ENCODE data around the gene SFXN2.
"Not testable (repeated sequence)": the region's sequence is repeated elsewhere in the genome, so short reads cannot be mapped to it uniquely, and the experiment has no call there.

Gene SFXN2

DNA sequence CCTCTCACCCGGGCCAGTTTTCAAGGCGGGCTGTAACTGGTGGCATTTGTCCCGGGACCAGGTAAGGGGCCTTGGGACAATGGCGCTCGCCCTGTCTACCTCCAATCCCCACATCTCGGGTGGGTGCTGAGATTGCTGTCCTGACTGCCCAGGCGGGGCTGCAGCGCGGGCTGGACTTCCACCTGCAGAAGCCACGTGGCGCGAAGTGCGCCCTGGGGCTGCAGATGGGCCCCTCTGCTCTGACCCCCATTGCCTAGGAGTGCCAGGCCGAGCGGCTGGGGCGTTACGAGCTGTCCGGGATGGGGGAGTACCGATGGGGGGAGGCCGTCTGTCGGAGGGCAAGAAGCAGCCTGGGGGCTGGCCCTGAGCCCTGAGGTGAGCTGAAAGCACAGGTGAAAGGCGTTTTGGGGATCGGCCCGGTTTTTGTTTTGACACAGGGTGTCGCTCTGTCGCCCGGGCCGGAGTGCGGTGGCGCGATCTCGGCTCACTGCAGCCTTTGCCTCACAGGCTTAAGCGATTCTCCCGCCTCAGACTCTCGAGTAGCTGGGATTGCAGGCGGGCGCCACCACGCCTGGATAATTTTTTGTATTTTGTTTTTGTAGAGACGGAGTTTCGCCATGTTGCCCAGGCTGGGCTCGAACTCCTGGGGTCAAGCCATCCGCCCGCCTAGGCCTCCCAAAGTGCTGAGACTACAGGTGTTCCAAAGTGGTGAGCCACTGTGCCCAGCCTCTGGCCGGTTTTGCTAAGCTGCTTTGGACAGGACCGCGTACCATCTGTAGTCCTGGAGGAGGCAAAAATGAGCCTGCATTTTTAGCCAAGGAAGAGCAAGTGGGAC, at the start of gene SFXN2:
SFXN2 (plus strand) TSS at position 16 of the 835 bp plus-strand sequence. CDS start 12,001 bp downstream, outside the sequence.
- Histone ChIP-seq H3K27ac (ENCODE audit: low read length) (peak within 1 kb of the TSS; percentile 93), H2AFZ (ENCODE audit: low read length) (peak within 1 kb of the TSS; percentile 96)
- DNase-seq, result peak; percentile 77

DNA sequence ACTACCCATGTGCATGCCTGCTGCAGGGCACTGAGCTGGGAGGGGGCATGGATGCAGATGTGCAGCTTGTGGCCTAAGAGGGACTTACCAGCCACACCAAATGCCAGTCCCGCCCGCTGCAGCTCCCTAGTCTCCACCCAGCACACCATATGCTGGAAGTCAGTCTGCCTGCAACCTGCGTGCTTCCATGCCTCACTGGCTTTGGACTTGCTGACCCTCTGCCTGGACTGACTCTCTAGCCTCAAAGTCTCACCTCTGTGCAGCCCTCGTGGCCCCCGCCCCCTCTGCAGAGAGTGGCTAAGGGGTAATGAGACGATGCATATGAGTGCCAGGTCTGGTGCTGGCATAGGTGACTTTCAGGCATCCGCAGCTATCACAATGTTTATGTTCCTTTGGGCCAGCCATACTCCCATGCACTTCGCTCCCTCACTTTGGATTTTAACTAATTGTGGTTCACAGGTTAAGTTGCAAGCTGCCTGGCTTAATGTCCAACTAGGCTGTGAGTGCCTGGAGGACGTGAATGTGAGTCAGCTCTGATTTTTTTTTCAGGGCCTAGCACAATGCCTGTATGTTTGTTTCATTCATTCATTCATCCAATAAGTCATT, 48.4 kb upstream of the SFXN2 start:
- H2AFZ ChIP-seq (ENCODE audit: low read length), result no peak overlapping the region
- no peak overlapping the region for H3K9ac ChIP-seq (ENCODE audit: low read length)
- H3K36me3 ChIP-seq (replicated peaks; ENCODE audit: insufficient read depth, low read length), result no peaks in the 10 kb centered on the region
- peaks cover 7% of the 10 kb centered on the region for H3K4me1 ChIP-seq (ENCODE audit: low read length)
- 0 out of 2 replicates have a peak, but pooled peaks cover 3% of the 10 kb centered on the region for H3F3A ChIP-seq (ENCODE audit: insufficient read depth, low read length)
- no peak for DNase-seq
- H3K27me3 ChIP-seq (replicated peaks; ENCODE audit: insufficient read depth, low read length), result no peaks in the 10 kb centered on the region
- H3K4me2 ChIP-seq (ENCODE audit: low read depth, low read length), result no peak overlapping the region
- no peak overlapping the region for H3K27ac ChIP-seq (ENCODE audit: low read length)
- H3K4me3 ChIP-seq (ENCODE audit: low read length), result no peak overlapping the region
- no peaks in the 10 kb centered on the region for H3K9me3 ChIP-seq (replicated peaks; ENCODE audit: insufficient read depth, low read length)
- H3K9me2 ChIP-seq (replicated peaks; ENCODE audit: insufficient read depth, low read length), result no peaks in the 10 kb centered on the region
- H4K20me1 ChIP-seq (ENCODE audit: insufficient read depth, low read length), result no peaks in the 10 kb centered on the region
- H3K79me2 ChIP-seq (ENCODE audit: low read length), result no peaks in the 10 kb centered on the region
- TF ChIP-seq CTCF (IDR thresholded peaks at IDR 0.05; ENCODE audit: low read length) (no peak), EZH2 (optimal IDR thresholded peaks at IDR 0.05; ENCODE audit: low read depth, low read length) (no peak), EZH2phosphoT487 (IDR thresholded peaks at IDR 0.05; ENCODE audit: low read length) (no peak)

More for the DNA sequence above, at the start of gene SFXN2:
- H4K20me1 ChIP-seq (ENCODE audit: insufficient read depth, low read length), result no peaks in the 10 kb centered on the region; the same call in 1 of the 2 replicates
- no peaks in the 10 kb centered on the region for H3K27me3 ChIP-seq (replicated peaks; ENCODE audit: insufficient read depth, low read length)
- H3K9me2 ChIP-seq (replicated peaks; ENCODE audit: insufficient read depth, low read length), result no peaks in the 10 kb centered on the region
- H3K4me3 ChIP-seq (ENCODE audit: low read length), result peak within 1 kb of the TSS; percentile 100
- H3K79me2 ChIP-seq (ENCODE audit: low read length), result peaks cover 94% of the 10 kb centered on the region
- H3K9me3 ChIP-seq (replicated peaks; ENCODE audit: insufficient read depth, low read length), result no peaks in the 10 kb centered on the region
- peak within 1 kb of the TSS; percentile 100 for H3K9ac ChIP-seq (ENCODE audit: low read length)
- peak within 1 kb of the TSS; percentile 99 for H3K4me2 ChIP-seq (ENCODE audit: low read depth, low read length)
- H3K4me1 ChIP-seq (ENCODE audit: low read length), result peaks cover 11% of the 10 kb centered on the region
- peaks cover 25% of the 10 kb centered on the region for H3F3A ChIP-seq (ENCODE audit: insufficient read depth, low read length)
- no peaks in the 10 kb centered on the region for H3K36me3 ChIP-seq (replicated peaks; ENCODE audit: insufficient read depth, low read length)
- TF ChIP-seq EZH2phosphoT487 (IDR thresholded peaks at IDR 0.05; ENCODE audit: low read length) (no peak), CTCF (IDR thresholded peaks at IDR 0.05; ENCODE audit: low read length) (peak; percentile 39)

- not testable (repeated sequence) for H4K20me1 ChIP-seq (ENCODE audit: insufficient read depth, low read length); H3K36me3 ChIP-seq (replicated peaks; ENCODE audit: insufficient read depth, low read length); H2AFZ ChIP-seq (ENCODE audit: low read length); H3K4me3 ChIP-seq (ENCODE audit: low read length); H3K9me3 ChIP-seq (replicated peaks; ENCODE audit: insufficient read depth, low read length); H3K9ac ChIP-seq (ENCODE audit: low read length); H3K4me2 ChIP-seq (ENCODE audit: low read depth, low read length); H3K27ac ChIP-seq (ENCODE audit: low read length); H3K27me3 ChIP-seq (replicated peaks; ENCODE audit: insufficient read depth, low read length); H3K4me1 ChIP-seq (ENCODE audit: low read length); H3F3A ChIP-seq (ENCODE audit: insufficient read depth, low read length); H3K79me2 ChIP-seq (ENCODE audit: low read length); DNase-seq; H3K9me2 ChIP-seq (replicated peaks; ENCODE audit: insufficient read depth, low read length)
Observed at GRCh38 chr10:102667411-102667810, 47.0 kb upstream of the SFXN2 start.
